Suprapubic skin (tissue), 4 donors: ENCODE results near the gene MAN1C1. TPM values are rescaled to one million over a fixed set of nuclear protein-coding genes. Genes with fewer than 3 reads are reported as not detected.
"Not testable (repeated sequence)": the region's sequence is repeated elsewhere in the genome, so short reads cannot be mapped to it uniquely, and the experiment has no call there.

Experiments
- DNase-seq, 2 donors: peaks; one replicate each; pipeline ENCODE4 v3.0.0-alpha.2; 2019; ENCODE audit warnings: low spot score in 2 of 2
- H3K27ac ChIP-seq: fragments of 200-600 bp; sonication (generic); one replicate; pipeline ENCODE4 v1.5.1; 2019
- H3K27me3 ChIP-seq: fragments of 200-600 bp; sonication (generic); one replicate; pipeline ENCODE4 v1.5.1; 2019
- H3K36me3 ChIP-seq: fragments of 200-600 bp; sonication (generic); one replicate; pipeline ENCODE4 v1.5.1; 2019
- H3K4me1 ChIP-seq: fragments of 200-600 bp; sonication (generic); one replicate; pipeline ENCODE4 v1.5.1; 2019
- H3K4me3 ChIP-seq: fragments of 200-600 bp; sonication (generic); one replicate; pipeline ENCODE4 v1.5.1; 2019; ENCODE audit warnings: mild to moderate bottlenecking
- H3K9me3 ChIP-seq: fragments of 200-600 bp; sonication (generic); one replicate; pipeline ENCODE4 v1.5.1; 2019
- EP300 ChIP-seq: sonication (generic); formaldehyde crosslinking; IDR thresholded peaks from one replicate; pipeline ENCODE4 v1.6.1; 2017; ENCODE audit warnings: antibody characterized with exemption
- POLR2A ChIP-seq, 2 donors: fragments of 450-650 bp; IDR thresholded peaks; one replicate each; pipeline ENCODE4 v1.6.1; 2017; ENCODE audit warnings: antibody characterized with exemption in 2 of 2, mild to moderate bottlenecking in 2 of 2, moderate library complexity in 2 of 2
- POLR2AphosphoS5 ChIP-seq, 3 donors: sonication (generic); formaldehyde crosslinking; IDR thresholded peaks; one replicate each; pipeline ENCODE4 v1.6.1; 2017; ENCODE audit warnings: antibody characterized with exemption in 3 of 3
- WGBS: methylation state at CpG from one replicate; pipeline ENCODE4 v1.1.5; 2018; 5-methylcytosine and 5-hydroxymethylcytosine counted together
- total RNA-seq, 4 donors: library from RNA; depleted of rRNA; stranded (reverse); fragments of >200 nt; gene quantifications; one replicate each; pipeline ENCODE4 v1.1.0, GENCODE V29; 2016
- TF ChIP-seq, protein P1 (sequence below), 2 donors: fragments of 200-600 bp in 1 of 2; fragments of 450-650 bp in 1 of 2; sonication (generic) in 1 of 2; IDR thresholded peaks; one replicate each; pipeline ENCODE4 v1.5.1; 2016 to 2019; ENCODE audit warnings: antibody characterized with exemption in 2 of 2, mild to moderate bottlenecking in 1 of 2, moderate library complexity in 1 of 2

MAN1C1 gene
- total RNA-seq, 4 donors from 2014 or later, result 7.3 to 15.2 (median 8.0) TPM

DNA sequence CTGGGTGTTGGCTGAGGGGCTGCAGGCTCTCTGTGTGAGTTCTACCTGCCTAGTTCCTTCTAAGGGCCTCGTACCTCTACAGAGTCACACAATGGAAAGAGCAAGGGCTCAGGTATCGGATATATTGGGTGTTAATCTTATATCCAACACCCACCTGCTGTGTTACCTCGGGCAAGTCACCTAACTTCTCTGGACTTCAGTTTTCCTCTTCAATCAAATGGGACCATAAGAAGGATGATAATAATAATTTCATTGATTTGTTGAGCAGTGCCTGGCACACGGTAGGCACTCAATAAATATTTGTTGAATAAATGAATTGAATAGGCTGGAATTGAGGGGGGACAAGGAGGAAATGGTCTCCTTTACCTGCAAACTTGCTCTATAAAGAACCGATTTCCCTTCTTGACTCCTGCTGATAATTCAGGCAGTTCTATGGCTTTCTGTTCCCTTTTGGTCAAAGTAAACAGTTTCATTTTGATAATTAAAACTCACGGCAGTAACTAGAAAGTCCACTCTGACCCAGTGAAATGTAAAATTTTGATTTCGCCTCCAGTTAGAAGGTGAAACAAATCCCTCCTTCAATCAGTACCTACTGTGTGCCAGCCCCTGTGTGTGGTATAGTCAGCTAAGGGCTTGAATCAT, 16.5 kb upstream of the MAN1C1 start:
- no peak overlapping the region for H3K4me3 ChIP-seq
- WGBS, result 87% methylated on average over 7 of the region's 7 CpGs
- H3K36me3 ChIP-seq, result no peaks in the 10 kb centered on the region
- no peak overlapping the region for H3K27ac ChIP-seq
- no peaks in the 10 kb centered on the region for H3K27me3 ChIP-seq
- no peaks in the 10 kb centered on the region for H3K9me3 ChIP-seq
- H3K4me1 ChIP-seq, result no peaks in the 10 kb centered on the region
- no peak for TF ChIP-seq EP300
- no peak for TF ChIP-seq POLR2AphosphoS5 (IDR thresholded peaks at IDR 0.05)
- TF ChIP-seq, protein P1, sequence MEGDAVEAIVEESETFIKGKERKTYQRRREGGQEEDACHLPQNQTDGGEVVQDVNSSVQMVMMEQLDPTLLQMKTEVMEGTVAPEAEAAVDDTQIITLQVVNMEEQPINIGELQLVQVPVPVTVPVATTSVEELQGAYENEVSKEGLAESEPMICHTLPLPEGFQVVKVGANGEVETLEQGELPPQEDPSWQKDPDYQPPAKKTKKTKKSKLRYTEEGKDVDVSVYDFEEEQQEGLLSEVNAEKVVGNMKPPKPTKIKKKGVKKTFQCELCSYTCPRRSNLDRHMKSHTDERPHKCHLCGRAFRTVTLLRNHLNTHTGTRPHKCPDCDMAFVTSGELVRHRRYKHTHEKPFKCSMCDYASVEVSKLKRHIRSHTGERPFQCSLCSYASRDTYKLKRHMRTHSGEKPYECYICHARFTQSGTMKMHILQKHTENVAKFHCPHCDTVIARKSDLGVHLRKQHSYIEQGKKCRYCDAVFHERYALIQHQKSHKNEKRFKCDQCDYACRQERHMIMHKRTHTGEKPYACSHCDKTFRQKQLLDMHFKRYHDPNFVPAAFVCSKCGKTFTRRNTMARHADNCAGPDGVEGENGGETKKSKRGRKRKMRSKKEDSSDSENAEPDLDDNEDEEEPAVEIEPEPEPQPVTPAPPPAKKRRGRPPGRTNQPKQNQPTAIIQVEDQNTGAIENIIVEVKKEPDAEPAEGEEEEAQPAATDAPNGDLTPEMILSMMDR (IDR thresholded peaks at IDR 0.05), result no peak
- no peak for TF ChIP-seq POLR2A (IDR thresholded peaks at IDR 0.05)
- no peak for DNase-seq

DNA sequence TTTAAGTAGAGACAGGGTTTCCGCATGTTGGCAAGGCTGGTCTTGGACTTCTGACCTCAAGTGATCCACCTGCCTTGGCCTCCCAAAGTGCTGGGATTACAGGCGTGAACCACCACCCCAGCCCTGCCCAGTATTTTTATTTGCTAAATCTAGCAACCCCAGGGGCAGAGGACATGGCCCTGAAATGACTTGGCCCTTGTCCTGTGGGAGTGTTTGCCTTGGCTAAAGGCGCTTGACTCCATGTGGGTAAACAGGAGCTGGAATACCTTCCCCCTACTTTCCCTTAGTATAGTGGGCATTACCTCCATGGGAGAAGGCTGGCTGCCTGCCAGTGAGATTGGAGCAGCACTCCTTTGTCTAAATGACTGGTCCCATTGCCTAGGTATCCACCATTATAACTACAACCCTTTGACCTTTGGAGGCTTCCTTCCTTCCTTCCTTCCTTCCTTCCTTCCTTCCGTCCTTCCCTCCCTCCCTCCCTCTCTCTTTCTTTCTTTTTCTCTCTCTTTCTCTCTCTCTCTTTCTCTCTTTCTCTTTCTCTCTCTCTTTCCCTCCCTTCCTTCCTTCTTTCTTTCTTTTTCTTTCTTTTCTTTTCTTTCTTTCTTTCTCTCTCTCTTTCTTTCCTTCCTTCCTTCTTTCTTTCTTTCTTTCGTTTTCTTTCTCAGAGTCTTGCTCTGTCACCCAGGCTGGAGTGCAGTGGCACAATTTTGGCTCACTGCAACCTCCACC, 15.5 kb upstream of the MAN1C1 start:
- 88% methylated on average over 5 of the region's 5 CpGs for WGBS
- not testable (repeated sequence) for H3K4me3 ChIP-seq, DNase-seq, H3K27me3 ChIP-seq, H3K36me3 ChIP-seq, H3K9me3 ChIP-seq, H3K4me1 ChIP-seq, H3K27ac ChIP-seq

DNA sequence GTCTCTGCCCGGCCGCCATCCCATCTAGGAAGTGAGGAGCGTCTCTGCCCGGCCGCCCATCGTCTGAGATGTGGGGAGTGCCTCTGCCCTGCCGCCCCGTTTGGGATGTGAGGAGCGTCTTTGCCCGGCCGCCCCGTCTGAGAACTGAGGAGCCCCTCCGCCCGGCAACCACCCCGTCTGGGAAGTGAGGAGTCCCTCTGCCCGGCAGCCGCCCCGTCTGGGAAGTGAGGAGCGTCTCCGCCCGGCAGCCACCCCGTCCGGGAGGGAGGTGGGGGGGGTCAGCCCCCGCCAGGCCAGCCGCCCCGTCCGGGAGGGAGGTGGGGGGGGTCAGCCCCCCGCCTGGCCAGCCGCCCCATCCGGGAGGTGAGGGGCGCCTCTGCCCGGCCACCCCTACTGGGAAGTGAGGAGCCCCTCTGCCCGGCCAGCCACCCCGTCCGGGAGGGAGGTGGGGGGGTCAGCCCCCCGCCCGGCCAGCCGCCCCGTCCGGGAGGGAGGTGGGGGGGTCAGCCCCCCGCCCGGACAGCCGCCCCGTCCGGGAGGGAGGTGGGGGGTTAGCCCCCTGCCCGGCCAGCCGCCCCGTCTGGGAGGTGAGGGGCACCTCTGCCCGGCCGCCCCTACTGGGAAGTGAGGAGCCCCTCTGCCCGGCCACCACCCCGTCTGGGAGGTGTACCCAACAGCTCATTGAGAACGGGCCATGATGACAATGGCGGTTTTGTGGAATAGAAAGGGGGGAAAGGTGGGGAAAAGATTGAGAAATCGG, 12.6 kb upstream of the MAN1C1 start:
- H3K36me3 ChIP-seq, DNase-seq, H3K9me3 ChIP-seq, H3K27me3 ChIP-seq, H3K27ac ChIP-seq, H3K4me3 ChIP-seq, H3K4me1 ChIP-seq: not testable (repeated sequence)
- 100% methylated on average over 1 of the region's 55 CpGs for WGBS

DNA sequence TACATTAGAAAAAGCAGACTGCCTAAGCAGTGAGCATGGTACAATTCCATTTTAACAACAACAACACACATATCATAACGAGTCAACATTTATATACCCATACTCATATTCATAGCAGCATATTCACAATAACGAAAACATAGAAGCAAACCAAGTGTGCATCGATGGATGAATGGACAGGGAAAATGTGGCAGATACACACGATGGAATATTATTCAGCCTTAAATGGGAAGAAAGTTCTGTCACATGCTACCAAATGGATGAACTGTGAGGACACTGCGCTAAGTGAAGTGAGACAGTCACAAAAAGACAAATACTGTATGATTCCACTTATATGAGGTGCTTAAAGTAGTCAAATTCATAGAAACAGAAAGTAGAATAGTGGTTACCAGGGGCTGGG, 9.5 kb upstream of the MAN1C1 start:
- H3K4me3 ChIP-seq, result no peak overlapping the region
- 91% methylated on average over 5 of the region's 5 CpGs for WGBS
- peaks cover 8% of the 10 kb centered on the region for H3K4me1 ChIP-seq
- H3K27ac ChIP-seq, result no peak overlapping the region
- TF ChIP-seq, protein P1 (IDR thresholded peaks at IDR 0.05), result no peak
- TF ChIP-seq POLR2A (IDR thresholded peaks at IDR 0.05), result no peak
- no peak for TF ChIP-seq POLR2AphosphoS5 (IDR thresholded peaks at IDR 0.05)
- no peak for TF ChIP-seq EP300
- no peaks in the 10 kb centered on the region for H3K9me3 ChIP-seq
- no peak for DNase-seq
- H3K36me3 ChIP-seq, result no peaks in the 10 kb centered on the region
- no peaks in the 10 kb centered on the region for H3K27me3 ChIP-seq

DNA sequence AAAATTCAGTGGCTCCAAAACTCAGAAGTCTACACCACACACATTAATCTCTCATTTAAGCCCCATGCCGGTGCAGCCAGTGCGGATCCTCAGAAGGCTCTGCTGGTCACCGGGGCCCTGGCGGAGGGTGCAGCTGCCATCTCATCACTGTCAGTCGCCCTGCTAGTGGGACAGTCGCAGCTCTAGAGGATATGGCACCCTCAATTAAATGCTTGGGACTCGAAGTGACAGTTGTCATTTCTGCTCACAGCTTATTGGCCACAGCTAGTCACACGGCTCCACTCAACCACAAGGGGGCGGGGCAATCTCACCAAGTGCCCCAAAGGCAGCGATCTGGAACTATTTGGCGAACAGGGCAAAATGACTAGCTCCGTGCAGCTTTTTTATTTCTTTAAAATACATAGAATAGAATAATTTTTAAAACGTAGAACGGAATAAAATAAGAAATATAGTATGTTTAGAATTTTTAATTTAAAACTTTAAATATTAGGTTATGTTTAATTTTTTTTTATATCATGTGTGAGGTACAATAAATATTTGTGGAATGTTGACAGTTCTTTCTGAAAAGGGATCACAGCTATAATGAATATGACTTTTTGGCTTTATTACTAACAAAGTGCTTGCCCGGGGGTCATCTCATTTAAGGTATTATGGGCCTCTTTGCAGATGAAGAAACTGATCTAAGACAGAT, 8.0 kb upstream of the MAN1C1 start:
- no peak overlapping the region for H3K4me3 ChIP-seq
- no peaks in the 10 kb centered on the region for H3K27me3 ChIP-seq
- peaks cover 8% of the 10 kb centered on the region for H3K4me1 ChIP-seq
- peak; percentile 91 to 94 for DNase-seq
- WGBS, result 22% methylated on average over 15 of the region's 15 CpGs
- H3K9me3 ChIP-seq, result no peaks in the 10 kb centered on the region
- no peak overlapping the region for H3K27ac ChIP-seq
- no peaks in the 10 kb centered on the region for H3K36me3 ChIP-seq
- TF ChIP-seq, protein P1 (IDR thresholded peaks at IDR 0.05), result peak; percentile 51 to 56
- no peak for TF ChIP-seq POLR2AphosphoS5 (IDR thresholded peaks at IDR 0.05)

DNA sequence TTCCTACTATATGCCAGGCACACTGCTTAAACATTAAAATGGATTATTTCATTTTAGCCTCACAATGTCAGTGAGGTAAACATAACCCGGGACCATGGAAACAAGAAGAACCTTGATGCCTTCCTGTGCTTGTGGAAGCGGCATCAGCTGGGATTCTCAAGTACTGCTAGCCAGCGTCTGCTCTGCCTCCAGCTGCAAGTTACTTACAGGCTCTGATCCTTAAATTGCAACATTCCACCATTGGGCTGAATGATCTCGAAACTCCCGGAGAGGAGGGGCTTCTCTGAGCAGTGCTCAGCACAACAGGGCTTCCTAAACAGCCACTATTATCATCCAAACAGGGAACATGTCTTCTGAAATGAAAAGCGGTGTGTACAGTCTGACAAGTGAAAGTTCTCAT, 6.7 kb upstream of the MAN1C1 start:
- H3K36me3 ChIP-seq, result no peaks in the 10 kb centered on the region
- H3K4me1 ChIP-seq, result peaks cover 8% of the 10 kb centered on the region
- no peak overlapping the region for H3K27ac ChIP-seq
- no peak overlapping the region for H3K4me3 ChIP-seq
- WGBS, result 64% methylated on average over 6 of the region's 6 CpGs
- TF ChIP-seq POLR2AphosphoS5 (IDR thresholded peaks at IDR 0.05) (no peak), POLR2A (IDR thresholded peaks at IDR 0.05) (no peak), EP300 (no peak)
- TF ChIP-seq, protein P1 (IDR thresholded peaks at IDR 0.05), result no peak
- H3K9me3 ChIP-seq, result no peaks in the 10 kb centered on the region
- no peaks in the 10 kb centered on the region for H3K27me3 ChIP-seq
- peak in 1 of 2 donors; percentile 32 for DNase-seq
